Measurements from ENCODE around the gene ZBTB33.

The ZBTB33 gene

GRCh38 chrX:120250522-120251271, at the start of gene ZBTB33:
Gene ZBTB33 (plus strand): TSS chrX:120250812. CDS start chrX:120253416, 2,604 bp downstream.
- peak; percentile 82 to 85 for DNase-seq

- DNase-seq = no peak
Measured at GRCh38 chrX:120200851-120201250, 49.8 kb upstream of the ZBTB33 start.

- DNase-seq = no peak
Measured at GRCh38 chrX:120205816-120206753, 44.5 kb upstream of the ZBTB33 start.

GRCh38 chrX:120207009-120207605, 43.5 kb upstream of the ZBTB33 start:
- DNase-seq = no peak

GRCh38 chrX:120213438-120214265, 37.0 kb upstream of the ZBTB33 start:
- peak; percentile 14 to 52 for DNase-seq

- no peak for DNase-seq
Measured at GRCh38 chrX:120223374-120223773, 27.2 kb upstream of the ZBTB33 start.

- no peak for DNase-seq
Measured at GRCh38 chrX:120224388-120224787, 26.2 kb upstream of the ZBTB33 start.

GRCh38 chrX:120228187-120228908, 22.3 kb upstream of the ZBTB33 start:
- DNase-seq = no peak

GRCh38 chrX:120235284-120235683, 15.3 kb upstream of the ZBTB33 start:
- no peak for DNase-seq

- DNase-seq = no peak
Measured at GRCh38 chrX:120236687-120237479, 13.7 kb upstream of the ZBTB33 start.

GRCh38 chrX:120238933-120239332, 11.7 kb upstream of the ZBTB33 start:
- DNase-seq = no peak

GRCh38 chrX:120242813-120243212, 7.8 kb upstream of the ZBTB33 start:
- DNase-seq = no peak

- no peak for DNase-seq
Measured at GRCh38 chrX:120244395-120244734, 6.2 kb upstream of the ZBTB33 start.

GRCh38 chrX:120244735-120245498, 5.7 kb upstream of the ZBTB33 start:
- DNase-seq = peak; percentile 58 to 74

- DNase-seq = peak; percentile 1 to 2
Measured at GRCh38 chrX:120251471-120252011, 929 bp downstream of the ZBTB33 start.

- no peak for DNase-seq
Measured at GRCh38 chrX:120253784-120254183, 3.2 kb downstream of the ZBTB33 start.

GRCh38 chrX:120260369-120260768, 9.8 kb downstream of the ZBTB33 start:
- no peak for DNase-seq

GRCh38 chrX:120262859-120263708, 12.5 kb downstream of the ZBTB33 start:
- no peak for DNase-seq

GRCh38 chrX:120264341-120264740, 13.7 kb downstream of the ZBTB33 start:
- DNase-seq = no peak
